ENCODE data around the gene SMAP1. TPM values are rescaled to one million over a fixed set of nuclear protein-coding genes. Genes with fewer than 3 reads are reported as not detected.
A peak's percentile ranks its signal among the peaks of the same experiment; 100 is the strongest.

The SMAP1 gene
- polyA plus RNA-seq, 1 experiment, result 23.3 TPM

GRCh38 chr6:70790483-70791224 is 123.0 kb downstream of the SMAP1 start:
- POLR2A ChIA-PET, result no interaction called here
- peak; percentile 10 for DNase-seq (ENCODE audit: low read depth)
- no peak overlapping the region for H3K4me3 ChIP-seq (ENCODE audit: low read depth, low read length)
- CTCF ChIA-PET, result interaction anchor here (1.2 kb wide), 1 partner anchor 37 kb away, joined by 4 read pairs; no protein-coding TSS in a partner anchor
- H3K27me3 ChIP-seq (ENCODE audit: control insufficient read depth, insufficient read depth, low read length), result no peaks in the 10 kb centered on the region
- H3K36me3 ChIP-seq (ENCODE audit: control insufficient read depth, insufficient read depth, low read length), result no peaks in the 10 kb centered on the region
- TF ChIP-seq CTCF (IDR thresholded peaks at IDR 0.05; ENCODE audit: insufficient read depth, low read depth, low read length), result no peak

GRCh38 chr6:70797625-70798024 is 129.9 kb downstream of the SMAP1 start:
- Histone ChIP-seq H3K27me3 (ENCODE audit: control insufficient read depth, insufficient read depth, low read length) (no peaks in the 10 kb centered on the region), H3K36me3 (ENCODE audit: control insufficient read depth, insufficient read depth, low read length) (no peaks in the 10 kb centered on the region), H3K4me3 (ENCODE audit: low read depth, low read length) (no peak overlapping the region)
- TF ChIP-seq CTCF (IDR thresholded peaks at IDR 0.05; ENCODE audit: insufficient read depth, low read depth, low read length), result no peak
- CTCF ChIA-PET, result no interaction called here
- no peak for DNase-seq (ENCODE audit: low read depth)
- POLR2A ChIA-PET, result no interaction called here

- Histone ChIP-seq H3K4me3 (ENCODE audit: low read depth, low read length) (no peak overlapping the region), H3K36me3 (ENCODE audit: control insufficient read depth, insufficient read depth, low read length) (no peaks in the 10 kb centered on the region; the same call in 1 of the 2 replicates), H3K27me3 (ENCODE audit: control insufficient read depth, insufficient read depth, low read length) (no peaks in the 10 kb centered on the region)
- POLR2A ChIA-PET, result no interaction called here
- TF ChIP-seq CTCF (IDR thresholded peaks at IDR 0.05; ENCODE audit: insufficient read depth, low read depth, low read length), result no peak
- DNase-seq (ENCODE audit: low read depth), result no peak
- CTCF ChIA-PET, result no interaction called here
These were observed 138.4 kb downstream of the SMAP1 start for GRCh38 chr6:70806086-70806485.

- DNase-seq (ENCODE audit: low read depth), result no peak
- POLR2A ChIA-PET, result no interaction called here
- Histone ChIP-seq H3K27me3 (ENCODE audit: control insufficient read depth, insufficient read depth, low read length) (no peaks in the 10 kb centered on the region), H3K4me3 (ENCODE audit: low read depth, low read length) (no peak overlapping the region), H3K36me3 (ENCODE audit: control insufficient read depth, insufficient read depth, low read length) (no peaks in the 10 kb centered on the region; the same call in 1 of the 2 replicates)
- TF ChIP-seq CTCF (IDR thresholded peaks at IDR 0.05; ENCODE audit: insufficient read depth, low read depth, low read length), result no peak
- CTCF ChIA-PET, result no interaction called here
These were observed 144.1 kb downstream of the SMAP1 start for GRCh38 chr6:70811788-70812187.

GRCh38 chr6:70813885-70814284 is 146.2 kb downstream of the SMAP1 start:
- DNase-seq (ENCODE audit: low read depth), result no peak
- Histone ChIP-seq H3K4me3 (ENCODE audit: low read depth, low read length) (no peak overlapping the region), H3K36me3 (ENCODE audit: control insufficient read depth, insufficient read depth, low read length) (no peaks in the 10 kb centered on the region), H3K27me3 (ENCODE audit: control insufficient read depth, insufficient read depth, low read length) (no peaks in the 10 kb centered on the region)
- POLR2A ChIA-PET, result no interaction called here
- CTCF ChIA-PET, result no interaction called here
- no peak for TF ChIP-seq CTCF (IDR thresholded peaks at IDR 0.05; ENCODE audit: insufficient read depth, low read depth, low read length)

Data from BJ (cell line).